HCT116 (cell line): Measurements from ENCODE around the gene ORC2. TPM values are rescaled to one million over a fixed set of nuclear protein-coding genes. Genes with fewer than 3 reads are reported as not detected.

Source experiments
- ATAC-seq: fragments of 200-7000 bp; cut with Tn5 transposase; 2 replicates; pipeline ENCODE4 v1.9.1; 2020; ENCODE audit warnings: mild to moderate bottlenecking, moderate library complexity
- BruUV-seq: library from RNA; stranded (reverse); fragments of 400-500 nt; replicated peaks from 2 replicates; lab custom pipeline; 2021; lab: Mats Ljungman, UMichigan
- CTCF ChIA-PET: fragments of 300-600 bp; sonication (Branson Sonifier 250); formaldehyde crosslinking; loops from one replicate; lab custom pipeline; 2021; ENCODE audit warnings: antibody characterized with exemption; lab: Charles Lee
- POLR2A ChIA-PET: fragments of 300-600, 350-600 bp; sonication (Branson Sonifier 250); formaldehyde crosslinking; loops from one replicate; lab custom pipeline; 2021; ENCODE audit warnings: antibody characterized with exemption; lab: Charles Lee
- RAD21 ChIA-PET, 2 experiments: fragments of 300-600 bp; sonication (Branson Sonifier 250); formaldehyde crosslinking; loops; one replicate each; lab custom pipeline; 2023; ENCODE audit warnings: low total read pairs in 2 of 2; ENCODE audit not compliant: uncharacterized antibody in 2 of 2, unreplicated experiment in 2 of 2, low non-redundant PET in 1 of 2; lab: Charles Lee
- DNase-seq: peaks from one replicate; pipeline ENCODE4 v3.0.0-alpha.2; 2010; ENCODE audit warnings: low read depth, low spot score
- H2AFZ ChIP-seq: fragments of 200-600 bp; shearing (Covaris generic), sonication (generic); 2 replicates; pipeline ENCODE4 v1.6.1; 2017; ENCODE audit warnings: low read depth, mixed run types, mixed read lengths, antibody characterized with exemption, low read length; ENCODE audit not compliant: poor library complexity, severe bottlenecking
- H3K27ac ChIP-seq: 2 replicates; pipeline ENCODE4 v1.5.1; 2012; ENCODE audit warnings: low read depth, low read length
- H3K27me3 ChIP-seq: fragments of 200-600 bp; sonication (generic); 2 replicates; pipeline ENCODE4 v1.6.1; 2016; ENCODE audit warnings: mixed run types, low read length, mixed read lengths; ENCODE audit not compliant: insufficient read depth
- H3K36me3 ChIP-seq, 2 experiments: fragments of 200-500 bp in 1 of 2; fragments of 200-600 bp in 1 of 2; sonication (Bioruptor generic) in 1 of 2; sonication (generic) in 1 of 2; 2 replicates each; pipeline versions ENCODE4 v1.5.1 to v1.6.1; 2014 to 2016; ENCODE audit warnings: low read length in 2 of 2, inconsistent platforms in 1 of 2, mixed read lengths in 1 of 2, mixed run types in 1 of 2; ENCODE audit not compliant: insufficient read depth in 2 of 2, control insufficient read depth in 1 of 2
- H3K4me1 ChIP-seq, 2 experiments: fragments of 200-600 bp in 1 of 2; sonication (generic) in 1 of 2; 2 replicates each; pipeline versions ENCODE4 v1.5.1 to v1.6.1; 2012 to 2017; ENCODE audit warnings: low read length in 2 of 2, inconsistent platforms in 1 of 2, mild to moderate bottlenecking in 1 of 2, mixed read lengths in 1 of 2, mixed run types in 1 of 2, moderate library complexity in 1 of 2; ENCODE audit not compliant: insufficient read depth in 2 of 2, control insufficient read depth in 1 of 2
- H3K4me2 ChIP-seq: fragments of 200-600 bp; sonication (generic); 2 replicates; pipeline ENCODE4 v1.6.1; 2017; ENCODE audit warnings: mixed run types, low read length, mixed read lengths
- H3K4me3 ChIP-seq, 2 experiments: fragments of 200-600 bp in 1 of 2; sonication (generic) in 1 of 2; replicated peaks in 1 of 2; 2 replicates each; pipeline ENCODE4 v1.5.1; 2011 to 2016; ENCODE audit warnings: low read length in 2 of 2, control low read depth in 1 of 2, low read depth in 1 of 2, mild to moderate bottlenecking in 1 of 2, mixed read lengths in 1 of 2, mixed run types in 1 of 2
- H3K79me2 ChIP-seq: fragments of 200-600 bp; sonication (generic); 2 replicates; pipeline ENCODE4 v1.6.1; 2017; ENCODE audit warnings: mild to moderate bottlenecking, mixed run types, low read length, moderate library complexity, mixed read lengths; ENCODE audit not compliant: insufficient read depth
- H3K9ac ChIP-seq: fragments of 200-600 bp; sonication (generic); 2 replicates; pipeline ENCODE4 v1.6.1; 2016; ENCODE audit warnings: low read length, mixed read lengths
- H3K9me2 ChIP-seq: fragments of 200-600 bp; sonication (generic), shearing (Covaris generic); 2 replicates; pipeline ENCODE4 v1.6.1; 2017; ENCODE audit warnings: mixed run types, mild to moderate bottlenecking, moderate library complexity; ENCODE audit not compliant: insufficient read depth
- H3K9me3 ChIP-seq, 2 experiments: fragments of 200-500 bp in 1 of 2; fragments of 200-600 bp in 1 of 2; sonication (Bioruptor generic) in 1 of 2; sonication (generic) in 1 of 2; 2 replicates each; pipeline ENCODE4 v1.6.1; 2014 to 2017; ENCODE audit warnings: low read length in 2 of 2, mixed read lengths in 2 of 2, inconsistent platforms in 1 of 2, low read depth in 1 of 2, mild to moderate bottlenecking in 1 of 2, mixed run types in 1 of 2, moderate library complexity in 1 of 2; ENCODE audit not compliant: control insufficient read depth in 1 of 2, insufficient read depth in 1 of 2
- H4K20me1 ChIP-seq: fragments of 200-600 bp; sonication (generic), shearing (Covaris generic); 2 replicates; pipeline ENCODE4 v1.6.1; 2017; ENCODE audit warnings: mixed run types, mild to moderate bottlenecking, moderate library complexity; ENCODE audit not compliant: insufficient read depth
- CBX3 ChIP-seq: IDR thresholded peaks from 2 replicates; pipeline ENCODE4 v1.6.1; 2012; ENCODE audit warnings: low read depth
- CEBPB ChIP-seq: IDR thresholded peaks from 2 replicates; pipeline ENCODE4 v1.6.1; 2012; ENCODE audit warnings: low read depth
- EGR1 ChIP-seq: IDR thresholded peaks from 2 replicates; pipeline ENCODE4 v1.6.1; 2012; ENCODE audit warnings: low read depth
- JUND ChIP-seq: IDR thresholded peaks from 2 replicates; pipeline ENCODE4 v1.6.1; 2012
- POLR2A ChIP-seq: IDR thresholded peaks from 2 replicates; pipeline ENCODE4 v1.7.0; 2011; ENCODE audit warnings: borderline replicate concordance; ENCODE audit not compliant: insufficient read depth, insufficient read length; ENCODE audit errors: extremely low read depth
- POLR2AphosphoS5 ChIP-seq: IDR thresholded peaks from 2 replicates; pipeline ENCODE4 v1.6.1; 2011; ENCODE audit warnings: mild to moderate bottlenecking, low read depth, low read length, moderate library complexity
- SIN3A ChIP-seq: IDR thresholded peaks from 2 replicates; pipeline ENCODE4 v1.6.1; 2012; ENCODE audit warnings: low read depth
- SP1 ChIP-seq: IDR thresholded peaks from 2 replicates; pipeline ENCODE4 v1.6.1; 2012; ENCODE audit warnings: low read depth
- TCF7L2 ChIP-seq: IDR thresholded peaks from 2 replicates; pipeline ENCODE4 v1.7.0; 2011; ENCODE audit warnings: borderline replicate concordance, inconsistent platforms; ENCODE audit not compliant: insufficient read depth, insufficient read length; ENCODE audit errors: extremely low read depth
- YY1 ChIP-seq: IDR thresholded peaks from 2 replicates; pipeline ENCODE4 v1.6.1; 2011; ENCODE audit warnings: low read length, low read depth, moderate library complexity, mild to moderate bottlenecking; ENCODE audit not compliant: insufficient replicate concordance; ENCODE audit errors: extremely low read depth
- ZFX ChIP-seq: fragments of 450-650 bp; IDR thresholded peaks from 2 replicates; pipeline ENCODE4 v1.6.1; 2017
- ZNF274 ChIP-seq: fragments of 200-500 bp; sonication (Bioruptor generic); IDR thresholded peaks from 2 replicates; pipeline ENCODE4 v1.6.1; 2014; ENCODE audit warnings: mild to moderate bottlenecking, low read depth, low read length, inconsistent platforms
- intact Hi-C: fragments of 100-400 bp; cut with micrococcal nuclease; formaldehyde crosslinking; loops from 2 replicates; pipeline ENCODE4 v1.10.0; 2022
- total RNA-seq: library from RNA; stranded (reverse); gene quantifications from one replicate; pipeline ENCODE4 v1.2.1, GENCODE V29; 2021; ENCODE audit not compliant: unreplicated experiment
- TF ChIP-seq, protein P1 (sequence below): IDR thresholded peaks from 2 replicates; pipeline ENCODE4 v1.6.1; 2012; ENCODE audit warnings: low read depth
- TF ChIP-seq, protein P2 (sequence below): IDR thresholded peaks from 2 replicates; pipeline ENCODE4 v1.6.1; 2012

ORC2 gene
- total RNA-seq, 1 experiment from 2014 or later: 51.9 TPM

DNA sequence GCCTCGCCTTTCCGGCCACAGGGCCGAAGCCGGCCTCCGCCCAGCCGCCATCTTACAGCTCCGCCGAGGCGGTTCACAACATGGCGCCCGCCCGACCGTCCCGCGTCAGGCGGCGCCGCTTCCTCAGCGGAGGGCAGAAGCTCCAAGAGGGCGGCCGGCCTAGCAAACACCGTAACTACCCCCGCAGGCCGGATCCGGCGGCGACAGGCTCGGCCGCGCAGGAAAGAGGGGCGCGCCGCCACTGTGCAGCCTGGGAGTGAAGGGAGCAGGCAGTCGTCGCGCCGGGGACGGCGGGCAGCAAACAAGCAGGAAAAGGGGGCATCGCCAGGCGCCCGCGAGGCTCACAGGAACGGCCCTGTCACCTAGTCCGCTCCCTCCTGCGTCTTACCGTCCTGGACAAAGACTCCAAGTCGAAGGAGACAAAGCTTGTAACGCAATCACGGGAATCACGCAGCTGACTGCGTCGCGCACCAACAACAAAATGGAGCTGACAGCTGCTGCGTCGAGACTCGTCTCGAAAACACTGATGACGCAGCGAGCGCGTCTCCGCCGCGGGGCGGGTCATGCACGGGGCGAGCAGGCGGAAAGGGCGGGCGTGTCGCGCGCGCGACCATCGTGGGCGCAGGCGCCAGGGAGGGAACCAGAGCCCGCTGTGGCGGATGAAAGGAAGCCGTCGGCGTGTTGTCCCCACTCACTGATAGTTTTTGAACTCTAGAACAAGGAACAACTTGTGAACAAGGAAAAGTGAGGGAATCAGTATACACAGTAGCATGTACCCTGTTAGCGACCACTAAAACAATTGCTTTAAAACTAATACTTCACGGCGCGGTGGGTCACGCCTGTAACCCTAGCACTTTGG lies 99.1 kb downstream of the ORC2 start, which contains the start of gene CLK1:
CLK1 (minus strand) TSS at position 483 of the 859 bp plus-strand sequence. CDS start 2,796 bp downstream, outside the sequence.
- intact Hi-C loops: loop anchor here (2.0 to 5.0 kb wide), 3 partner anchors 24 to 152 kb away; partner anchors contain the start of genes BZW1, NIF3L1 and PPIL3
- peaks cover 15 to 26% of the 10 kb centered on the region in 2 experiments for H3K36me3 ChIP-seq
- H4K20me1 ChIP-seq: 0 out of 2 replicates have a peak, but pooled peaks cover 3% of the 10 kb centered on the region
- BruUV-seq: no TSS peak
- ChIA-PET POLR2A (interaction anchor here (0.7 to 2.7 kb wide), 10 partner anchors 11 to 286 kb away, joined by 3 to 19 read pairs (median 3); partner anchors contain the start of genes NIF3L1 and PPIL3), RAD21 (no interaction called here), CTCF (interaction anchor here (1.0 kb wide), 1 partner anchor 161 kb away, joined by 3 read pairs; no protein-coding TSS in a partner anchor)
- peak within 1 kb of the TSS; percentile 94 for H3K9ac ChIP-seq
- peak; percentile 90 for ATAC-seq
- H3K9me2 ChIP-seq: no peaks in the 10 kb centered on the region
- H3K79me2 ChIP-seq: peaks cover 50% of the 10 kb centered on the region
- no peaks in the 10 kb centered on the region for H3K27me3 ChIP-seq
- peaks cover 6 to 23% of the 10 kb centered on the region in 2 experiments; a peak in 3 of 4 replicates for H3K4me1 ChIP-seq
- DNase-seq: peak; percentile 79
- H3K27ac ChIP-seq: peak within 1 kb of the TSS; percentile 97
- peak within 1 kb of the TSS; percentile 78 for H3K4me2 ChIP-seq
- TF ChIP-seq ZFX: peak; percentile 71
- TF ChIP-seq SP1: peak; percentile 65
- TF ChIP-seq TCF7L2: peak; percentile 87
- TF ChIP-seq ZNF274: no peak
- no peak for TF ChIP-seq CEBPB
- TF ChIP-seq JUND: peak; percentile 61; the same call in 1 of the 2 replicates
- TF ChIP-seq, protein P1, sequence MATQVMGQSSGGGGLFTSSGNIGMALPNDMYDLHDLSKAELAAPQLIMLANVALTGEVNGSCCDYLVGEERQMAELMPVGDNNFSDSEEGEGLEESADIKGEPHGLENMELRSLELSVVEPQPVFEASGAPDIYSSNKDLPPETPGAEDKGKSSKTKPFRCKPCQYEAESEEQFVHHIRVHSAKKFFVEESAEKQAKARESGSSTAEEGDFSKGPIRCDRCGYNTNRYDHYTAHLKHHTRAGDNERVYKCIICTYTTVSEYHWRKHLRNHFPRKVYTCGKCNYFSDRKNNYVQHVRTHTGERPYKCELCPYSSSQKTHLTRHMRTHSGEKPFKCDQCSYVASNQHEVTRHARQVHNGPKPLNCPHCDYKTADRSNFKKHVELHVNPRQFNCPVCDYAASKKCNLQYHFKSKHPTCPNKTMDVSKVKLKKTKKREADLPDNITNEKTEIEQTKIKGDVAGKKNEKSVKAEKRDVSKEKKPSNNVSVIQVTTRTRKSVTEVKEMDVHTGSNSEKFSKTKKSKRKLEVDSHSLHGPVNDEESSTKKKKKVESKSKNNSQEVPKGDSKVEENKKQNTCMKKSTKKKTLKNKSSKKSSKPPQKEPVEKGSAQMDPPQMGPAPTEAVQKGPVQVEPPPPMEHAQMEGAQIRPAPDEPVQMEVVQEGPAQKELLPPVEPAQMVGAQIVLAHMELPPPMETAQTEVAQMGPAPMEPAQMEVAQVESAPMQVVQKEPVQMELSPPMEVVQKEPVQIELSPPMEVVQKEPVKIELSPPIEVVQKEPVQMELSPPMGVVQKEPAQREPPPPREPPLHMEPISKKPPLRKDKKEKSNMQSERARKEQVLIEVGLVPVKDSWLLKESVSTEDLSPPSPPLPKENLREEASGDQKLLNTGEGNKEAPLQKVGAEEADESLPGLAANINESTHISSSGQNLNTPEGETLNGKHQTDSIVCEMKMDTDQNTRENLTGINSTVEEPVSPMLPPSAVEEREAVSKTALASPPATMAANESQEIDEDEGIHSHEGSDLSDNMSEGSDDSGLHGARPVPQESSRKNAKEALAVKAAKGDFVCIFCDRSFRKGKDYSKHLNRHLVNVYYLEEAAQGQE: no peak
- peak; percentile 99 for TF ChIP-seq YY1
- TF ChIP-seq CBX3: peak; percentile 78
- peak; percentile 95 for TF ChIP-seq POLR2A
- TF ChIP-seq EGR1: peak; percentile 80
- TF ChIP-seq POLR2AphosphoS5: peak; percentile 97
- TF ChIP-seq, protein P2, sequence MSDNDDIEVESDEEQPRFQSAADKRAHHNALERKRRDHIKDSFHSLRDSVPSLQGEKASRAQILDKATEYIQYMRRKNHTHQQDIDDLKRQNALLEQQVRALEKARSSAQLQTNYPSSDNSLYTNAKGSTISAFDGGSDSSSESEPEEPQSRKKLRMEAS: peak; percentile 87
- TF ChIP-seq SIN3A: peak; percentile 96
- H2AFZ ChIP-seq: no peak within 1 kb of the TSS
- peak within 1 kb of the TSS; percentile 90 to 96 for H3K4me3 ChIP-seq
- no peaks in the 10 kb centered on the region for H3K9me3 ChIP-seq
